Sigmoid colon (tissue), 4 donors: Measurements from ENCODE around the gene CTDP1.

Experiments
- EP300 ChIP-seq, 4 donors: sonication (generic); formaldehyde crosslinking; IDR thresholded peaks; one replicate each; pipeline ENCODE4 v1.6.1; 2017; ENCODE audit warnings: antibody characterized with exemption in 4 of 4
- POLR2AphosphoS5 ChIP-seq, 4 donors: sonication (generic); formaldehyde crosslinking; IDR thresholded peaks; one replicate each; pipeline ENCODE4 v1.6.1; 2017; ENCODE audit warnings: antibody characterized with exemption in 4 of 4
- TF ChIP-seq, protein P1 (sequence below), 4 experiments: fragments of 450-650 bp in 3 of 4; fragments of 200-600 bp in 1 of 4; IDR thresholded peaks; one replicate each; pipeline ENCODE4 v1.5.1; 2016 to 2019; ENCODE audit warnings: antibody characterized with exemption in 4 of 4, mild to moderate bottlenecking in 3 of 4, moderate library complexity in 2 of 4

DNA sequence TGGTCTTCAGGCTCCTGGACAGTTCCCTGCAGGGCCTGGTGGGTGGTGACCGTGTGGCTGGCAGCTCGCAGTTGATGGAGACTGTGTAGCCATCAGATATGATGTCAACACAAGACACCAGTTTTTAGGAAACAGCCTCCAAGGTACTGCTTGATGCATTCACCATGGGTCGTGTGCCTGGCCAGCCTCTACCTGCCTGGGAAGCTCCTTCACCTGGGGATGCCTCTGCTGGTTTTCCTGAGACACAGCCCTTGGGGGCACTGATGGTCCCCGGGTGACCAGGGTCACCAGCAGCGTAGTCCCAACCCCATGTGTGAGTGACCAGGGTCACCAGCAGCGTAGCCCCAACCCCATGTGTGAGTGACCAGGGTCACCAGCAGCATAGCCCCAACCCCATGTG, 84.5 kb downstream of the CTDP1 start:
- TF ChIP-seq EP300 (IDR thresholded peaks at IDR 0.05) (no peak), POLR2AphosphoS5 (IDR thresholded peaks at IDR 0.05) (no peak)
- TF ChIP-seq, protein P1, sequence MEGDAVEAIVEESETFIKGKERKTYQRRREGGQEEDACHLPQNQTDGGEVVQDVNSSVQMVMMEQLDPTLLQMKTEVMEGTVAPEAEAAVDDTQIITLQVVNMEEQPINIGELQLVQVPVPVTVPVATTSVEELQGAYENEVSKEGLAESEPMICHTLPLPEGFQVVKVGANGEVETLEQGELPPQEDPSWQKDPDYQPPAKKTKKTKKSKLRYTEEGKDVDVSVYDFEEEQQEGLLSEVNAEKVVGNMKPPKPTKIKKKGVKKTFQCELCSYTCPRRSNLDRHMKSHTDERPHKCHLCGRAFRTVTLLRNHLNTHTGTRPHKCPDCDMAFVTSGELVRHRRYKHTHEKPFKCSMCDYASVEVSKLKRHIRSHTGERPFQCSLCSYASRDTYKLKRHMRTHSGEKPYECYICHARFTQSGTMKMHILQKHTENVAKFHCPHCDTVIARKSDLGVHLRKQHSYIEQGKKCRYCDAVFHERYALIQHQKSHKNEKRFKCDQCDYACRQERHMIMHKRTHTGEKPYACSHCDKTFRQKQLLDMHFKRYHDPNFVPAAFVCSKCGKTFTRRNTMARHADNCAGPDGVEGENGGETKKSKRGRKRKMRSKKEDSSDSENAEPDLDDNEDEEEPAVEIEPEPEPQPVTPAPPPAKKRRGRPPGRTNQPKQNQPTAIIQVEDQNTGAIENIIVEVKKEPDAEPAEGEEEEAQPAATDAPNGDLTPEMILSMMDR (IDR thresholded peaks at IDR 0.05) = no peak
